Right lobe of liver (tissue), 4 donors: ENCODE measurements around the gene TBX21.

Experiments
- CTCF ChIP-seq, 4 donors: fragments of 200-600 bp in 3 of 4; fragments of 450-650 bp in 1 of 4; IDR thresholded peaks; one replicate each; pipeline versions ENCODE4 v1.5.1 to v1.8.0; 2016 to 2022; ENCODE audit warnings: antibody characterized with exemption in 4 of 4, mild to moderate bottlenecking in 2 of 4
- POLR2A ChIP-seq: fragments of 450-650 bp; IDR thresholded peaks from one replicate; pipeline ENCODE4 v1.6.1; 2017; ENCODE audit warnings: antibody characterized with exemption, mild to moderate bottlenecking
- donor health status: DM: no; HTN: no; CAD: no.
- donor health status: DM: no; HTN: no; CAD: no.
- donor health status: DM: no; HTN: yes; CAD: no.

- TF ChIP-seq CTCF (IDR thresholded peaks at IDR 0.05) = no peak
- no peak for TF ChIP-seq POLR2A
These were observed 14.2 kb upstream of the TBX21 start for GRCh38 chr17:47718634-47719405.
